B cell (primary cell): ENCODE measurements around the gene GGCT. TPM values are rescaled to one million over a fixed set of nuclear protein-coding genes. Genes with fewer than 3 reads are reported as not detected.

Source experiments
- ATAC-seq: fragments of 200-7000 bp; cut with Tn5 transposase; one replicate; pipeline ENCODE4 v1.10.0; 2021; ENCODE audit warnings: low read depth, mild to moderate bottlenecking, moderate number of reproducible peaks, moderate library complexity
- CTCF ChIA-PET: fragments of 350-600 bp; sonication (Branson Sonifier 250); formaldehyde crosslinking; loops from one replicate; lab custom pipeline; 2021; ENCODE audit warnings: antibody characterized with exemption, inconsistent platforms; lab: Charles Lee
- POLR2A ChIA-PET: fragments of 350-600 bp; sonication (Branson Sonifier 250); formaldehyde crosslinking; loops from one replicate; lab custom pipeline; 2021; ENCODE audit warnings: antibody characterized with exemption; lab: Charles Lee
- DNase-seq: peaks from one replicate; pipeline ENCODE4 v3.0.0; 2013
- H2AFZ ChIP-seq: 2 replicates; pipeline ENCODE4 v1.6.1; 2012; ENCODE audit warnings: mild to moderate bottlenecking, low read depth, low read length; ENCODE audit not compliant: insufficient read depth, poor library complexity, severe bottlenecking
- H3K27ac ChIP-seq, 2 donors: 1 replicate in 1 of 2; 2 replicates in 1 of 2; pipeline ENCODE4 v1.5.1; 2012 to 2013; ENCODE audit warnings: low read length in 2 of 2, mild to moderate bottlenecking in 2 of 2, moderate library complexity in 1 of 2
- H3K27me3 ChIP-seq, 4 experiments: fragments of 200-600 bp in 1 of 4; sonication (generic) in 1 of 4; replicated peaks in 1 of 4; 1 replicate in 2 of 4; 2 replicates in 2 of 4; pipeline versions ENCODE4 v1.6.1 to v1.7.0; 2013 to 2016; ENCODE audit warnings: low read length in 3 of 4, mild to moderate bottlenecking in 2 of 4, mixed read lengths in 1 of 4, moderate library complexity in 1 of 4; ENCODE audit not compliant: insufficient read depth in 4 of 4, control insufficient read depth in 3 of 4; ENCODE audit errors: control extremely low read depth in 1 of 4
- H3K36me3 ChIP-seq, 2 experiments: replicated peaks in 1 of 2; 1 replicate in 1 of 2; 2 replicates in 1 of 2; pipeline versions ENCODE4 v1.6.1 to v1.7.1; 2013; ENCODE audit warnings: low read length in 1 of 2; ENCODE audit not compliant: insufficient read depth in 2 of 2, control insufficient read depth in 1 of 2; ENCODE audit errors: control extremely low read depth in 1 of 2, extremely low read depth in 1 of 2
- H3K4me1 ChIP-seq, 2 donors: fragments of 200-600 bp in 1 of 2; sonication (generic) in 1 of 2; 1 replicate in 1 of 2; 2 replicates in 1 of 2; pipeline versions ENCODE4 v1.5.1 to v1.6.1; 2013 to 2017; ENCODE audit warnings: low read length in 2 of 2; ENCODE audit not compliant: control insufficient read depth in 2 of 2, insufficient read depth in 2 of 2
- H3K4me2 ChIP-seq: replicated peaks from 2 replicates; pipeline ENCODE3; 2012; ENCODE audit warnings: mild to moderate bottlenecking, low read depth, low read length; ENCODE audit not compliant: poor library complexity, severe bottlenecking
- H3K4me3 ChIP-seq, 5 experiments: fragments of 200-600 bp in 1 of 5; sonication (generic) in 1 of 5; 1 replicate in 3 of 5; 2 replicates in 2 of 5; pipeline versions ENCODE4 v1.5.1 to v1.7.0; 2011 to 2016; ENCODE audit warnings: low read length in 4 of 5, mild to moderate bottlenecking in 4 of 5, low read depth in 2 of 5, control low read depth in 1 of 5, moderate library complexity in 1 of 5; ENCODE audit not compliant: insufficient read depth in 1 of 5; ENCODE audit errors: control extremely low read depth in 1 of 5, extremely low read depth in 1 of 5
- H3K79me2 ChIP-seq: fragments of 200-600 bp; sonication (generic); one replicate; pipeline ENCODE4 v1.6.0; 2016; ENCODE audit warnings: low read length; ENCODE audit not compliant: control insufficient read depth, insufficient read depth
- H3K9ac ChIP-seq: fragments of 200-600 bp; sonication (generic); 2 replicates; pipeline ENCODE4 v1.6.1; 2017; ENCODE audit warnings: mild to moderate bottlenecking, low read length, moderate library complexity
- H3K9me3 ChIP-seq, 3 donors: one replicate each; pipeline versions ENCODE4 v1.6.1 to v1.7.1; 2013; ENCODE audit warnings: low read length in 2 of 3; ENCODE audit not compliant: control insufficient read depth in 2 of 3, insufficient read depth in 1 of 3; ENCODE audit errors: control extremely low read depth in 1 of 3
- H4K20me1 ChIP-seq: 2 replicates; pipeline ENCODE4 v1.6.0; 2012; ENCODE audit warnings: mild to moderate bottlenecking, low read length; ENCODE audit not compliant: insufficient read depth, control insufficient read depth, poor library complexity, severe bottlenecking
- H3K27ac Mint-ChIP-seq: one replicate; pipeline ENCODE4 v1.8.0; 2021; ENCODE audit warnings: mixed read lengths
- H3K27me3 Mint-ChIP-seq: one replicate; pipeline ENCODE4 v1.8.0; 2021; ENCODE audit warnings: mixed read lengths
- H3K4me1 Mint-ChIP-seq: one replicate; pipeline ENCODE4 v1.8.0; 2021; ENCODE audit warnings: mixed read lengths
- H3K4me3 Mint-ChIP-seq: one replicate; pipeline ENCODE4 v1.8.0; 2021; ENCODE audit warnings: mixed read lengths
- H3K9me3 Mint-ChIP-seq: one replicate; pipeline ENCODE4 v1.8.0; 2022; ENCODE audit warnings: mixed read lengths; ENCODE audit not compliant: insufficient read depth
- EZH2 ChIP-seq: IDR thresholded peaks from 2 replicates; pipeline ENCODE4 v1.6.1; 2012; ENCODE audit warnings: borderline replicate concordance, low read depth, mild to moderate bottlenecking, moderate library complexity, low read length; ENCODE audit not compliant: insufficient read depth, poor library complexity, severe bottlenecking
- WGBS: methylation state at CpG from one replicate; pipeline ENCODE4 v1.1.5; 2013; ENCODE audit warnings: missing lambda C conversion rate; ENCODE audit not compliant: insufficient coverage; 5-methylcytosine and 5-hydroxymethylcytosine counted together
- intact Hi-C: fragments of 100-400 bp; cut with micrococcal nuclease; formaldehyde crosslinking; loops from one replicate; pipeline ENCODE4 v1.10.0; 2022
- polyA plus RNA-seq: library from polyadenylated mRNA; depleted of rRNA; stranded (reverse); fragments of >200 nt; gene quantifications from 2 replicates; pipeline ENCODE4 v1.2.3, GENCODE V29; 2012
- total RNA-seq, 2 donors: library from RNA; stranded (reverse); fragments of 120-200 nt in 1 of 2; gene quantifications; 1 replicate in 1 of 2; 2 replicates in 1 of 2; pipeline versions ENCODE4 v1.2.3 to v1.2.4, GENCODE V29; 2013 to 2022
- TF ChIP-seq, protein P1 (sequence below): fragments of 200-600 bp; IDR thresholded peaks from one replicate; pipeline ENCODE4 v1.8.0; 2022; ENCODE audit warnings: antibody characterized with exemption, mild to moderate bottlenecking

The GGCT gene
- total and polyA plus RNA-seq, 2 donors (not counting 1 experiment from before 2014, with no cell fraction given): 8.1 to 12.5 TPM

DNA sequence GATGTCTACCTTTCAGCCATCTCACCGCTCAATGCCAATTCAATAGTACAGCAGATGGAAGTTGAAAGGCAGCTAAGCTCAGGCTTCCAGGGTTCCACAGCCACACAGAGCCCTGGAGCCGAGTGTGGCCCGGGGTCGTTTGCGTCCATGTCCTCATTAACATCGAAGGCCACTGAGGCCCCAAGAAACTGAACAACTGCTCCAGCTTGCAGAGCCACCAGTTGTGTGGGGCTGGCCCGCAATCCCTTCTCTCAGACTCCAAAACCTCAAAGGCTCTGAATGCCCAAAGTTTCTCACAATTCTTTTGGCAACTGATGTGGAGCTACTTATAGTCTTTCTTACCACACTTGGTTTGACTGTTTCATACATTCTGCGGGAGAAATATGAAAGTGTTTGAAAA lies 57.2 kb downstream of the GGCT start:
- no peaks in the 10 kb centered on the region for H4K20me1 ChIP-seq
- no peak overlapping the region for H3K9ac ChIP-seq
- Mint-ChIP-seq H3K27ac (no peak overlapping the region), H3K9me3 (no peaks in the 10 kb centered on the region), H3K4me3 (no peak overlapping the region), H3K27me3 (no peaks in the 10 kb centered on the region), H3K4me1 (peaks cover 8% of the 10 kb centered on the region)
- H3K27me3 ChIP-seq: no peaks in the 10 kb centered on the region
- no peak overlapping the region for H3K27ac ChIP-seq
- ChIA-PET CTCF (interaction anchor here (0.6 to 2.8 kb wide), 8 partner anchors 11 to 173 kb away, joined by 3 to 13 read pairs (median 4); no protein-coding TSS in a partner anchor), POLR2A (no interaction called here)
- no peak overlapping the region for H3K4me2 ChIP-seq
- no peak overlapping the region for H2AFZ ChIP-seq
- H3K36me3 ChIP-seq: peaks cover 0 to 45% of the 10 kb centered on the region in 2 experiments
- peaks cover 12% of the 10 kb centered on the region in 2 donors for H3K4me1 ChIP-seq
- no peak overlapping the region for H3K4me3 ChIP-seq
- ATAC-seq (no peak), DNase-seq (no peak)
- 96% methylated on average over 7 of the region's 8 CpGs for WGBS
- H3K79me2 ChIP-seq: no peaks in the 10 kb centered on the region
- H3K9me3 ChIP-seq: no peaks in the 10 kb centered on the region
- intact Hi-C loops: loop anchor here (5.0 kb wide), 6 partner anchors 50 to 420 kb away; partner anchors contain the start of genes FKBP14, GGCT, MTURN and PLEKHA8
- TF ChIP-seq EZH2: no peak
- TF ChIP-seq, protein P1, sequence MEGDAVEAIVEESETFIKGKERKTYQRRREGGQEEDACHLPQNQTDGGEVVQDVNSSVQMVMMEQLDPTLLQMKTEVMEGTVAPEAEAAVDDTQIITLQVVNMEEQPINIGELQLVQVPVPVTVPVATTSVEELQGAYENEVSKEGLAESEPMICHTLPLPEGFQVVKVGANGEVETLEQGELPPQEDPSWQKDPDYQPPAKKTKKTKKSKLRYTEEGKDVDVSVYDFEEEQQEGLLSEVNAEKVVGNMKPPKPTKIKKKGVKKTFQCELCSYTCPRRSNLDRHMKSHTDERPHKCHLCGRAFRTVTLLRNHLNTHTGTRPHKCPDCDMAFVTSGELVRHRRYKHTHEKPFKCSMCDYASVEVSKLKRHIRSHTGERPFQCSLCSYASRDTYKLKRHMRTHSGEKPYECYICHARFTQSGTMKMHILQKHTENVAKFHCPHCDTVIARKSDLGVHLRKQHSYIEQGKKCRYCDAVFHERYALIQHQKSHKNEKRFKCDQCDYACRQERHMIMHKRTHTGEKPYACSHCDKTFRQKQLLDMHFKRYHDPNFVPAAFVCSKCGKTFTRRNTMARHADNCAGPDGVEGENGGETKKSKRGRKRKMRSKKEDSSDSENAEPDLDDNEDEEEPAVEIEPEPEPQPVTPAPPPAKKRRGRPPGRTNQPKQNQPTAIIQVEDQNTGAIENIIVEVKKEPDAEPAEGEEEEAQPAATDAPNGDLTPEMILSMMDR: no peak

Other genes with a start within 250 kb of the GGCT start
- 32.0 and 33.6 TPM in 2 replicates for gene ZNRF2, start 220.2 kb downstream of the GGCT start, total RNA-seq
- gene ZNRF2, start 220.2 kb downstream of the GGCT start, polyA plus RNA-seq: 6.4 and 9.6 TPM in 2 replicates
- gene NOD1, start 26.0 kb downstream of the GGCT start, total RNA-seq: 28.8 and 31.2 TPM in 2 replicates
- gene NOD1, start 26.0 kb downstream of the GGCT start, polyA plus RNA-seq: 20.6 and 30.7 TPM in 2 replicates
- gene GARS1, start 90.0 kb upstream of the GGCT start, total RNA-seq: 56.1 and 61.7 TPM in 2 replicates
- gene GARS1, start 90.0 kb upstream of the GGCT start, polyA plus RNA-seq: 54.9 and 89.4 TPM in 2 replicates
- not detected in 2 replicates for gene CRHR2, start 177.6 kb upstream of the GGCT start, total RNA-seq
- gene CRHR2, start 177.6 kb upstream of the GGCT start, polyA plus RNA-seq: not detected in 2 replicates
- 0.15 TPM in 1 of 2 replicates, not detected in the other for gene INMT, start 247.3 kb upstream of the GGCT start, total RNA-seq
- 0.13 TPM in 1 of 2 replicates, not detected in the other for gene INMT, start 247.3 kb upstream of the GGCT start, polyA plus RNA-seq